Anterior cingulate cortex (tissue), 58 donors: Measurements from ENCODE around the gene NUP210L.

Experiments used
- DNase-seq, 58 donors: peaks; one replicate each; lab custom pipeline; 2025; lab: John Stamatoyannopoulos, UW

NUP210L gene

DNA sequence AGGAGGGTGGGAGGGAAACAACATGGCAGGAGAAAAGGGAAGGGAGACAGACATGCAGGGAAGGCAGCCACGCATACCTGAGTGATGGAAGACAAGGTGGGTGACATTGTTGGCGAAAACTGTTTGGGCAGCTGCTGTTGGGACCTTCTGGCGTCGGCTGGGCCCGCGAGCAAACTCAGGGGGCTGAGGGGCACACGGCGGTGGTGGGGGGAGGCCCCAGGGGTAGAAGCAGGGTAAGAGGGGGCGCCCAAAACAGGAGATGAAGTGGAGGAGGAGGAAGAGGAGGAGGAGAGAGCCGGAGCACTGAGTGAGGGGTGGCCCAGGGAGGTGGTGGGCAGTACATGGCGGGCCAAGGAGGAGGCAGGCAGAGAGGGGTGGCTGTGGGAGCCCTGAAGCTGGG is 203.7 kb downstream of the NUP210L start:
- no peak for DNase-seq

DNA sequence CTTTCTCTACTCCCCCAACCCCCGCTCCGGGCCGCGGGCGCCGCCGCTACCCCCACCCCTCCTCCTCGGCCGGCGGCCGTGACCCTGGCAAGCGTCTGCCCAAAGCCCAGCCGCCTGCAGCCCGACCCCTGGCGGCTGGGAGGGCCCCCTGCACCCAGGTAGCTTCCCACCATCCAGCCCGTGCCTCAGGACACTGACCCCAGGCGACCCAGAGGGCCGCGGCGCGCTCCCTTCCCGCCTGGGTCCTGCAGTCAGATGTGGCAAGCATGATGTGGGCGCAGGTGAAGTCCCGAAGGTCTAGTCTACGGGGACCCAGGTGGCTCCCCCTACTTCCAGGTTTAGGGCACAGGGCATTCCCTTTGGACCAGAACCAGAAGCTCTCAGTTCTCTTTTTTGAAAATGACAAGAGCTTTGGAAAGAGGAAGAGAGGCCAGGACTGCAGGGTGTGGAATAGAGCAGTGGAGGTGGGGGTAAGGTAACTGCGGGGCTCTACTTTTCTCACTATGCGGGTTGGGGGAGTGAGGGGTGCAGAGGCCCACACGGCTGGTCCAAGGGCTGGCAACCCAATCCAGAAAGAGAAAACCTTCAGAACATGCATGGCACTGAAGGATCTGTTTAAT is 208.1 kb downstream of the NUP210L start, which contains the start of gene DENND4B:
Gene DENND4B (minus strand): TSS at position 97 of the 620 bp plus-strand sequence. CDS start 2,344 bp downstream, outside the sequence.
- DNase-seq, result peak in 54 of 58 donors; percentile 24 to 83 (median 68)

DNA sequence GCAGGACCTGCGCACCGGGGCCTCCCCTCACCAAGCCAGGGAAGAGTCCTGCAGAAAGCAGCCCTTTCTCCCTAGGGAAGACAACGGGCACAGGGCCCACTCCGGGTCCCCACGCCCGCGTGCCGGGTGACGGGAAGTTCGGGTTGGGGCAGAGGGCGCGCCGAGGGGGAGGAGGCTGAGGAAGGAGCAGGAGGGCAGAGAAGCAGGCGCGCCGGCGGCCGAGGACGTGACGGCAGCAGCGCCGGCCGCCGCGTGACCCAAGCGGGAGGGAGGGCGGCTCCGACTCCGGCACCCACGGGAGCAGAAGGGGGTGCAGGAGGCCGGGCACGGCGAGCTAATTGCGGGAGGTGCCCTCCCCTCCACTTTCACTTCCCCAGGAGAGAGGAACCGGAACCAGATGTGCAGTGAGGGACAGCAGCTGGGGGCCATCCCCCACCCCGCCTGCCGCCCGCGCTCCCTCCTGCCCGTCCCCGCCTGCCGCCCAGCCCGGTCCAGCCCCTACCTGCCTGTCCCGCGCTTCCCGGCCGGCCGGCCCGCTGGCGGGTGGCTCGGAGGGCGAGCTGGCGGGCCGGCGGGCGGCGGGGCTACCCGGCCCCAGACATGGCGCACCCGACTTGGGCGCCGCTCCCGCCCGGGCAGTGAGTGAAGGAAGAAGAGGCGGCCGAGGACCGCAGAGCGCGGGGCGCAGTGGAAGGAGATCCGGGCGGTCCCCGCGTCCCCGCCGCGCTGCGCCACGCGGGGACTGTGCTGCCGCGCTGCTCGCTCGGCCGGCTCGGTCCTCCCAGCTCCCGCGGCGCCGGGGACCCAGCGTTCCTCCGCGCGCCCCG is 208.9 kb downstream of the NUP210L start:
- DNase-seq, result peak in 56 of 58 donors; percentile 9 to 83 (median 69)

DNA sequence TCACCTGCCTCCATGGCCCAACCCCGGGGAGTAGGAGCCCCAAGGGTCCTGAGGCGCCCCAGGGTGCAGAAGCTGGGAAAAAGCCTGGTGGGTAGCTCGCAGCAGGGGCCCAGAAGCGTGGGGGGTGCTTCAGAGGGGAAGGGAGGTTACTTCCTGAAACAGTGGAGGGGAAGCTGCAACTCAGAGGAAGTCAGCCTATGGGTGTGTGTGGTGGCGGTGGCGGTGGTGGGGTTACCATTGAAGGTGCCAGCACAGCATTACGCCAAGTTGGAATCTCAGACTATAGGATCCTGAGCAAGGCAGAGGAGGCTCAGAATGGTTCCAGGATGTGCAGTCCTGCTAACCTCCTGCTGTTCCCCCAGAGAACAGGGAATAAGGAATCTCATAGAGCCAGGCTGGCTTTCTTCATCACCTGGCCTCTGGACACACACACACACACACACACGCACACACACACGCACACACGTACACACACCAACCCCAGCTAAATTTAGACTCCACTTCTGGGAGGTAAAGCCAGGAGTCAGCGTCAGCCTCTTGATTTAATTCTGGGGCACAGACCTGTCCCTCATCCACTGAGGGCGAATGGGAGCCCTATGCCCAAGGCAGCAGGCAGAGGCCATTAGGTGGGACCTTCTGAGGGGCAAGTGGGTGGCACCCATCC is 209.6 kb downstream of the NUP210L start:
- peak in 10 of 58 donors; percentile 8 to 37 (median 19) for DNase-seq

DNA sequence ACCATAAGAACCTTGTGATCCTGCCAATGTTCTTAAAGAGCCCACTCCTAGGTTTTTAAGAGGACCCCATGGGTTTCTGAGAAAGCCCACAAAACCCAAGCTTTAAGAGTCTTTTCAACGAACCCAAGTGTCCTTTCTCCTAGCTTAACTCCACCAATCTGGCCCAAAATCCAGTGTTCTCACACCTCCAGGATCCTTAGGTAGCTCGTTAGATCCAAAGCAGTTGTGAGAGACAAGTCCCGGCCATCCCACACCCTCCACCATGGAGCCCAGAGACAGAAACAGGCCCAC is 210.1 kb downstream of the NUP210L start:
- DNase-seq, result no peak

DNA sequence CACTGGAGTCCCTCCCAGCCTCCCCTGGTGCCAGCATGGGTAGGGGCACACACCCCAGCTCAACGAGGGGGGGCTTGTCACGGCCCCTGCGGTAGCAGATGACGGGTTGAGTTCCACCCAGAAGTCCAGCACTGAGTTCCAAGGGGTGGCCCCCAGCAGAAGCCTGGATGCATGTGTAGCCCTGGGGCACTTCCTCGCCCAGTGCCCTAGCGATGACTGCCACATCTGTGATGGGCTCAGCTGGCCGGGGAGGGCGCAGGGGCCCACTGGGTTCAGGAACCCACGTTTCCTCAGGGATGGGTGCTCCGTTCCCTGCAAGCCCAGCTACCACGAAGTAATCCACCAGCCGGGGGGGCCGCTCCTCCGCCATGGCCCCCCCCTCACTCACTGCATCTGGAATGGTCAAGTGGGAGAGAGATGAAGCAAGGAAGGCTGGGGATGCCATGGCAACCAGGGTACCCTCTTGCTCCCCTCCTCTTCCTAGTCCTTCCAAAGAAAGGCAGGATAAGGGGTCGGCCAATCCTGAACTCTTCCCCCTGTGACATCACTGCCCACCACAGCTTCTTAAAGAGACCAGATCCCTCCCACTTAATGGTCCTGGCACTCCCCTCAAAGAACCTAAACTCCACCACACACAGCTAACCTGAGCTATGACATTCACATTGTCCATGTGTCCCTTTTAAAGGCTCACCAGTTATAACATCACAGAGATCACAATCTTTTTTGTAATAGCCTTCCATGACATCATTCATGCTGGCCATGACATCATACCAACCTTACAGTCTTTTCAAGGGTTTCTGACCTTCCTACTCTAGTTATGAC is 210.7 kb downstream of the NUP210L start:
- DNase-seq, result no peak

DNA sequence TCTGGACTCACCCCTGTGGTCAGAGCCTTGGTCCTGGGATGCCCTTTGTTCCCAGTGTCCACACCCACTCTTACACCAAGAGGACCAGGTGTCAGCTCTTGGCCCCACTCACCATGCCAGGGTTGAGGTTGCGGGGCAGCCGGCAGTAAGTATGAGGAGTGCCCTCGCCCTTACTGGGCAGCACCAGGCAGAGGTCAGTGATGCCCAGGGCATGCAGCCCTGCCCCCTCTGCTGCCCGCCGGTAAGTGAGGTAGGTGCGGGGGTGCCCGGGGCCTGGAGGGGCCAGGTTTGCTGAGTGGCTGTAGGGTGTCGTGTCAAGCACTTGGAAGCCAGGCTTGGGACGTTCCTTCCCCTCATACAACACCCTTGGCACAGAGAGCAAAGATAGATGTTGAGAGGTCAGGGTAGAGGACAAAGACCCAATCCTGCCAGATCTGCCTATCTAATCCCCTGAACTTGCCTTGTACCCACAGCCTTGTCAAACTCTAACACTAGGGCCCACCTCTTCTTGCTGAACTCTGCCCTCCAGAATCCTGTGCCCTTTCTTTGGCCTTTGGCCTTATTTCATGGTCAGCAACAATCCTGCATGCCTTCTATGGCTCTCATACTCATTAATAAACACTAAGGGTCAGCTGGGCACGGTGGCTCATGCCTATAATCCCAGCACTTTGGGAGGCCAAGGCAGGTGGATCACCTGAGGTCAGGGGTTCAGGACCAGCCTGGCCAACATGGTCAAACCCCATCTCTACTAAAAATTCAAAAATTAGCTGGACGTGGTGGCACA is 211.9 kb downstream of the NUP210L start:
- no peak for DNase-seq
